GM18508 (cell line): ENCODE data around the gene CRHR1.

ENCODE experiments used
- ATAC-seq: cut with Tn5 transposase; IDR thresholded peaks from one replicate; pipeline ENCODE4 v1.9.1; 2021; ENCODE audit warnings: moderate number of reproducible peaks; ENCODE audit not compliant: insufficient read depth, unreplicated experiment

The CRHR1 gene

DNA sequence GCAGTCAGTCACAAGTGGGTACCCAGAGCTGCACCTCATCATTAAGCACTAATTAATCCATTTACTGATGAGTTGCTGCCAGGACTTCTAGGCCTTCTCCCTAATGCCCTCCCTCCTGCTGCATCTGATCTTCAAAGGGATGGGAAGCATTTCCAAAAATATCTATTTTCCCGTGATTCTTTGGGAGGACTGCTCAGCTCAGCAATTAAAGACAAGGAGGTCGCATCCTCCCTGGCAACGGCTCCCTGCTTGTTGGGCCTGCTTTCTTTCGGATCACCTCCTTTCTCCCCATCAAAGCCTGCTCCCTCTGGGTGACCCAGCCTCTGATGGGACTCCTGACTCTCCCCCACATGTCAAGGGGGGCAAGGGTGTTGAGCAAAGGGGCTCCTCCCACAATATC lies 34.6 kb downstream of the CRHR1 start:
- no peak for ATAC-seq

DNA sequence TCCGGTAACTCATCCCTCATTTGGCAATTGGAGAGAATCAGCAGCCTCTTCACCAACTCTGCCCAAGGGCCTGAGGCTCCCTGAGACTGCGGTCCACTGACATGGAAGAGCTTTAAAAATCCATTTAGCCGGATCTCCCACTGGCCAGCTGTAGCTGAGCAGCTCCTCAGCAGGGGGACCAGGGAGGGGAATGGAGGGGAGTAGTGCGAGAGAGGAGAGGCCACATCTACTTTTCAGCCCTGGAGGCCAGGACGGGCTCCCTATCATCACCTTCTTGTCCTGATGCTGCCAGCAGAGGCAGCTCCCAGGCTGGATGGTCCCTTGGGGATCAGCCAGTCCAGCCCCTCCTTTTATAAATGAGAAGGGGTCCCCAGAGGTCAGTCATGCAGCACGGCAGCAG lies 35.5 kb downstream of the CRHR1 start:
- no peak for ATAC-seq

DNA sequence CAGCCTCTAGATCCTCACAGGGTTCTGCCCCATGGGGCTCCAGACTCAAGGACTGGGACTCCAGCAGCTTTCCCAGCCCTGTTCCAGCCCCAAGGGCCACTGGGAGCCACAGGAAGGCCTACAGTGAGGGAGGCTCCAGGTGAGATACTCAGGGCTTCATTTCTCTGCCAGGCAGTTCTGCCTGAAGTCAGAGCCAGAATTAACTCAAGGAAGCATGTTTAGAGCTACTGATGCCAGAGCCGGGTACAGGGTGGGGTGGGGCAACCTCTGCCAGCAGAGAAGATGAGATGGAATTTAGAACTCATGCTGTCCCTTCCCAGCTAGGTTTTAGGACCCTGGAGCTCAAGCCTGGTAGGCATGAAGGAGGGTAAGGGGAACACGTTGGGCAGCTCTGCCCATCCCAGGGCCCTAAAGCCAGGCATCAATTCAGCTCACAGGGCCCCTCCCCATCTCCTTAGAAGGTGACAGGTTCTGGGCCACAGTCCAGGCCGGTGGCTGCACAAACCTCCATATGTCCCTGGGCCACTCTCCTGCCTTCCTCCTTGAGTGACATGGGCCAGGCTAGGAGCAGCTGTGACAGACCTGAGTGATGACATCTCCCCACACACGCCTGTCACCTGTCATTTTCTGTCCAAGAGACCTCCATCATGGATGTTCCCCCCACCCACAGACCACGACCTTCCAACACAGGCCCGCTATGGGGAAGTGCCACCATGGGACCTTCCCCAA lies 36.1 kb downstream of the CRHR1 start:
- no peak for ATAC-seq

DNA sequence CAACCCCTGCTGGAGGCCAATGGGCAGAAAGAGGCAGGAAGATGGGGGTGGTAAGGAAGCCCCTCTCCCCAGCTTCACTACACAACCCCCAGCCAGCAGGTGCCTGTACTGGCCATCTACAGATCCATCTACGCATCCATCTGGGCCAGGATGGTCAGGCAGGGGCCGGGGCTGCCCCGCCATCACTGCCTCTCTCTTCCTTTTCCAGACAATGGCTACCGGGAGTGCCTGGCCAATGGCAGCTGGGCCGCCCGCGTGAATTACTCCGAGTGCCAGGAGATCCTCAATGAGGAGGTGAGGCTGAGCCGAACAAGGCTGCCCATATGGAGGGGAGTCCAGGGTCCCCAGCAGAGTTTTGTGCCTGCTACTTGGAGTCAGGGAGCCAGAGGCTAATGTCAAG lies 37.0 kb downstream of the CRHR1 start:
- ATAC-seq = no peak

DNA sequence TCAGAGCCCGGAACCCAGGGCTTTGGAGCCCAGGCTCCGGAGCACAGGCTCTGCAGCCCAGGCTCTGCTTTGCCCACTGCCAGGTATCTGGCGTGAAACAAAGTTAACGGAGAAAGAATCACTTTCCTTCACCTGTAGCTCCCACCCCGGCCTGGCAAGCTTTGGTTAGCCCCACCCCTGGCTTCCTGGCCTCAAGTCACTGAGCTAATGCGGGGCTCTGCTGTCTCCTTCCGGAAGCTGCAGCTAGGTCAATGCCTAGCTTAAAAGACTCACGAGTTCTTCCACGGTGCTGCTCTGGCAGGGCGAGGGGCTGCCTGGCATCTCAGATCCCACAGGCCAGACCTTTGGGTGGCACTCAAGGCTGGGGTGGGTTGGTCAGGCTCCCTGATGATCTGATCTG lies 39.5 kb downstream of the CRHR1 start:
- no peak for ATAC-seq

DNA sequence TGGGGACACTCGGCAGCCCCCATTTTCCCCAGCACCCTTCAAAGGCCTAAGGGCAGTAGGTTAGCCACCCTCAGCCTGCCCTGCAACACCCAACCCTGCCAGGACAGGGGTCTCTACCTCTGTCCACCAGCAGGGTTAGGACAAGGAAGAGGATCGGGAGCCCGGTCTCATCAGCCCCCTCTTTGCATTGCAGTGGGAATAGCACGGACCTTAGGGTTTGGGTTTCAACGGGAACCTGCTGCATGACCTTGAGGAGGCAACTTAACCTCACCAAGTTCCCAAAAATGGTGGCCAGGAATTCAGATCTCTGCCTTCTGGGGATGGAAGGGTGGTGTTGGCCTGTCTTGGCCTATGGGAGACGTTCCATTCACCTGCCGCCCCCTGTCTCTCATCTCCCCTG lies 40.4 kb downstream of the CRHR1 start:
- no peak for ATAC-seq

DNA sequence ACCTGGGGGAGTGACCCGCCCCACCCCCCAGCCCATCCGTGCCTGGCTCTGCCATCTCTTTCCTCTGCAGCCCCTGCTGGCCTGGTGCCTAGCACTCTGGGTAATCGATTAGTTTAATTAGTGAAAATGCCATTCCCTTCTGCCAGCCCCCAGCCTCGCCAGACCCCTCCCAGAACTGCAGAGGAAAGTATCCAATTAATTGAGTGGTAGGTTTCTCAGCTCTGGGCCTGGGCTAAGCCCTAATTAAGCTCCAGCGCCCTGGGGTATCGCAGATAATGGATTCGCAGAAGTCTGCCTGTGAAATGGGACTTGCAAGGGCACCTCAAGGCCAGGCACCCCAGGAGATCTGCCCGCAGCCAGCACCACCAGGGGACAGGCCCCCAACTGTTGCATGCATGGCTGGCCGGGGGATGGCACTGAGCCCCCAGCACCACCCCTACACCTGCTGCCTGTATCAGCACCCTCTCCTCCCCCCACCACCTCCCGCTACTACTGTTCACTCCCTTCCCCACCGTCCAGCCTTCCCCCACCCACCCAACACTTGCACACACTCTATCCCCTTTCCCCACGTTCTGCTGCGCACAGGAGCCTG lies 40.9 kb downstream of the CRHR1 start:
- no peak for ATAC-seq

DNA sequence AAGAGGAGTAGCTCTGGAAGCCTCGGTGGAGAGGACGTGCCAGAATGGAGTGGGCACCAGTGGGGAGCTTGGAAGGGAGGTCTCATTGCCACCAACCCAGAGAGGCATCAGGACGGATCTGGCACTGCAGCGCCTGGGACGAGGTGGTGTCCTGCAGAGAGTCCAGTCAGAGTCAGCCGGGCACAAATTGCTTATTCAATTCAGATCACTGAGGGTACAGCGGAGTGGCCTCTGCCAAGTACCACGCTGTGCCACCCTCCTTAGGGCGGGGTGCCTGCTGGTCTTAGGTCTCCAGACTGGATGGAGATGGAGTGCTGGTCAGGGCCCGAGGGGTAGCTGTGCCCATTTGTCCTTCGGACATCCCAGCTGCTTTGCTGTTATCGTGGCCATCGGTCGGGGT lies 41.7 kb downstream of the CRHR1 start:
- no peak for ATAC-seq

DNA sequence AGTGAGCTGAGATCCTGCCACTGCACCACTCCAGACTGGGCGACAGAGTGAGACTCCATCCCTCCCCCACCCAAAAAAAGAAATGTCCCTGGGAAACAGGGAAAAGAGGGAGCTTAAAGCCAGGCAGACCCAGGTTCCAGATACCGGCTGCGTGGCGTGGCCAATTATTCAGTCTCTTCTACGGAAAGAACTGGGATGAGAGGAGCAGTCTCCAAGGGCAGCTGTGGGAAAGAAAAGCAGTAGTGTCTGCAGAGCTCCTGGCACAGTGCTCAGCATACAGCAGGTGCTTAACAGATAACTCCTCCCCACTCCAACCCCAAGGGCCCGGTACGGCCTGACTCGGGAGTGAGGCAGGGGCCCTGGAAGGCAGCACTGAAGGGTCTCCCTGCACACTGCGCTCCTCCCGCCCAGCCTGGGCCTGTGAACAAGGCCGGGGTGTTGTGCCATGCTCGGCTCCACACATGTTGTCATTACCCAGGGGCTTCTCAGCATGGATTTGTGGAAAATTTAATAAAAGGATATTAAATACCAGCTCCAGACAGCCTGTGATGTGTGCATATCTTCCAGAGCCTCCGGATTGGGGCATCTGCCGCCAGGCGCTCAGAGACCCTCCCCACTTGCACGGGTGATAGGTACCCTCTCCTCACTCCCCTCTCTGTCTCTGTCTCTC lies 42.9 kb downstream of the CRHR1 start:
- no peak for ATAC-seq

DNA sequence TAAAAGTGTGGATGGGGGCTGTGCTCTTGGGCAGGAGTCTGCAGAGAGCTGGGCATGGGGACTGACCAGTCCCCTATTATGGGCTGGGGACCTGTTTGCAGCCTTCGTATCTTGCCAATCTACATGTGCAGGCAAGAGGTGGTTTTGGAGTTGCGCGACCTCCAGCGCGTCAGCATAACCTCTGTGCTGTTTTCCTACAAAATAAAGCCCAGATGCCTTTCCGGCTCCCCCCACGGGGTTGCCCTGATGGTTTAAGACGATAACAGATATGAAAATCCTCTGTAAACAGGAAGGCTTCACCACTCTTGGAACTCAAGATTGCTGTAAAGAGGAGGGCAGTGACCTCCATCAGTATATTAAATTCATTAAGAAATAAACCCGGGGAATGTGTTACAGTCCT lies 44.1 kb downstream of the CRHR1 start:
- ATAC-seq = no peak

DNA sequence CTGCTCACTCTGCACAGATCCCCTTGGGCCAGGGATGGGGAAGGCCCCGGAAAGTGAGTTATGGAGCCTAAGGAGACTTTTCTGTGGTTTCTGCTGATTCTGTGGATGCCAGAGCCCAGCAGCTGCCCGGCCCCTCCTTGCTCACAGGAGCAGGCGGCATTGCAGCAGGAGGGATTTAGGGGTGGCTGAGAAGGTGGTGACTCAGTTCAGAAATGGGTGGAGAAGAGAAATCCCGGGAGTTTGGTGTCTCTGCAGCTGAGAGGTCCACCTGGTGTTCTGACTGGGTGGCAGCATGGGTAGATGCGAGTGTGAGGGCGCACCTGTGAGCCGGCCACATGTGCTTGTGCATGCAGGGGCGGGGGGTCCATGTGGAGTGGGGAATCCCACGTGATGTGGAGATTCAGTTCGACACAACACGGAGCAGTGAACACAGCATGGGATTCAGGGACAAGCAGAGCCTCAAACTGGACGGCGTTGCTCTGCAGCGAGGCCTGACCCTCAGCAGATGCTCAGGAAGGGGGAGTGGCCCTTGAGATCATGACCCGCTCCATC lies 44.5 kb downstream of the CRHR1 start:
- ATAC-seq = no peak

DNA sequence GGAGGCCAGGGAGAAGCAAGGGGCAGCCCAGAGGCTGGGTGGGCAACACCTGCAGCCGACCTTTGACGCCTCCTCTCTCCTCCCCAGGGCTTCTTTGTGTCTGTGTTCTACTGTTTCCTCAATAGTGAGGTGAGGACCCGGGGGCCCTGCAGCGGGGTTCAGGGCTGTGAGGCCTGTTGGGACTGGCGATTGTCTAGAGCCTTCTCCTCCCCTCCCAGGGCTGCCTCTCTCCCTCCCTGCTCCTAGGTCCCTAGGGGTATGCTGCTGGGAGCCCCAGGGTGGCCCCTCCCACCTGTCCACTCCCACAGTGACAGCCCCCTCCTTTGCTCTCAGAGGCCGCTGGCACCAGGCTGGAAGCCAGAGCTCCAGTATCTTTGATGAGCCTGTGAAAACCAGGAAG lies 49.8 kb downstream of the CRHR1 start:
- no peak for ATAC-seq

DNA sequence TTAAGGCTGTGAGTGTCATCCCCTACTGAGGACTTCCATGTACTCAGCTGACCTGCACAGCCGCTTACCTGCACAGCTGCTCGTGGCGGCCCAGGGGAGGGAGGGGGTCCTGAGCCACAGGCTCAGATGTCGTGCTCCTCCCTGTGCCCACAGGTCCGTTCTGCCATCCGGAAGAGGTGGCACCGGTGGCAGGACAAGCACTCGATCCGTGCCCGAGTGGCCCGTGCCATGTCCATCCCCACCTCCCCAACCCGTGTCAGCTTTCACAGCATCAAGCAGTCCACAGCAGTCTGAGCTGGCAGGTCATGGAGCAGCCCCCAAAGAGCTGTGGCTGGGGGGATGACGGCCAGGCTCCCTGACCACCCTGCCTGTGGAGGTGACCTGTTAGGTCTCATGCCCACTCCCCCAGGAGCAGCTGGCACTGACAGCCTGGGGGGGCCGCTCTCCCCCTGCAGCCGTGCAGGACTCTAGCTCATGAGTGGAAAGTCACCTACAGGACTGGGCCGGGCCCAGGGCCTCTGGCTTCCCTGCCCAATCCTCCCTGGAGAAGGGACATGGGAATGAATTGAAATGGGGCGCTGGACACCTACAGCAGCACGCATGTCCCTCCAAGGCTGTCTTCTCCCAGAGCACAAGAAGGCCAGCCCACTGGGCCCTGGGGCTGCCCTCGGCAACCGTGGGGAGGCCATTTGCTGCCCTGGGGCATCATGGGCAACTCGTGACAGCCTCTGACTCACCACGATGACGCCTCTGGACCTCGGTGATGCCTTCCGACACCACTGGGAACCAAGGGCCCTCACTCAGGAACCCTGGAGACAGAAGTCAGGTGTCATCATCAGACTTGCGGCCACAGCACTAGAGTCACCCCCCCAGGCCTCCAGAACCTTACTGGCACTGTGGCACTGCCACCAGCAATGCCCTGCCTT lies 50.6 kb downstream of the CRHR1 start:
- ATAC-seq = no peak

DNA sequence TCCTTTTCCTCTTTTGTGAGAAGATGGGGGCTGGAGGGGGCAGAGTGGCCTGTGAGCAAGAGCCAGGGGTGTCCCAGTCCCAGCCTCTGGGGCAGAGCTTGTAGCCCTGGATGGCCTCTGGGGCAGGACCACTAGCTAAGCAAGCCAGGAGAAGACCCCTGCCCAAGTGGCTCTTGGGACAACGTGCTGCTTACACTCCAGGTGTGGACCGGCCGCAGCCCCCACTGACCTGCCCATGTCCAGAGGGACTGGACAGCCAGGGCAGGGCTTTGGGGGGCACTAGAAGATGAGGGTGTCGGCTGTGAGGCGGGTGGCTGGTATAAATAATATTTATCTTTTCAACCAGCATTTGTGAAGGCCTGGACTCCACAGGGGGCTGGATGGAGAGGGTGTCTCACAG lies 51.4 kb downstream of the CRHR1 start:
- no peak for ATAC-seq

DNA sequence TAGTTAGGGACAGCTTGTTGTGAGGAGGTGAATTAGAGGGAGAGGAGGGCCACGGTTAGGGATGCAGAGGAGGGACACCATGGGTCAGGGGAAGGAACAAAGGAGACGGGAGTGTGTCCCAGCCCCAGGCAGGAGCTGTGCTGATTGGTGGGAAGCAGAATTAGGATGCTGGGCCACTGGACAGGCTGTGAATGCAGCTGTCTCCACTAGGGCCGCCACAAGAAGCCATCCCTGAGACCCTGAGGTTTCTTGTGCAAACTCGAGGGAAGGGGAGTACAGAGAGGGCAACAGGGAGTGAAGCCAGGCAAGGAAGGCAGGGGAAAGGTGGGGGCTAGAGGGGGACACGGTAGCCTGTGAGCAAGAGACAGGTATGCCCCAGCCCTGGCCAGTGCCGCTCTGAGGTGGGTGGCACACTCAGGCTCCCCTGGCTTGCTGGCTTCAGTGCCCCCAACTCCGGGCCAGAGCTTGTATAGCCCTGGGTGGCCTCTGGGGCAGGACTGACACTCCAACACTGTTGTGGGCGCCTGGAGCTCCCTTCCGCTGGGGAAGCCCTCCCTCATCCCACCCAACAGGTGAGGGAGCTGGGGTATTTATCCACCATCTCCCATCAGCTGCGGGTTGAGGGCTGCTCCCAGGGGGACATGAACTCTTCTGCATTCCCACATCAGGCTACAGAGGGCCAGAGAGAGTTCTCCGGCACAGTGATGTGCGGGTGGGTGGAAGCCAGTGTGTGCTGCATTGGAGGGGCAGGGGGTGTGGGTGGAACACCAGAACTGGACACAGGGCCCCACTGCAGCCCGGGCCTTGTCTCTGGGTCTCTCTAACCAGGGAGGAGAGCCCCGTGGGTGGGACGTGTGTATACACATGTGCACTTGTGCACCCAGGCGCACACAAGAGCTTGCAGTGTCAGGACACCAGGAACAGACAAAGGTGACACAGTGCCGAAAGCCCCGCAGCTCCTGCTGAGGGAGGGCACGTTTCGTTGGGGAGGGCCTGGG lies 52.2 kb downstream of the CRHR1 start:
- no peak for ATAC-seq

DNA sequence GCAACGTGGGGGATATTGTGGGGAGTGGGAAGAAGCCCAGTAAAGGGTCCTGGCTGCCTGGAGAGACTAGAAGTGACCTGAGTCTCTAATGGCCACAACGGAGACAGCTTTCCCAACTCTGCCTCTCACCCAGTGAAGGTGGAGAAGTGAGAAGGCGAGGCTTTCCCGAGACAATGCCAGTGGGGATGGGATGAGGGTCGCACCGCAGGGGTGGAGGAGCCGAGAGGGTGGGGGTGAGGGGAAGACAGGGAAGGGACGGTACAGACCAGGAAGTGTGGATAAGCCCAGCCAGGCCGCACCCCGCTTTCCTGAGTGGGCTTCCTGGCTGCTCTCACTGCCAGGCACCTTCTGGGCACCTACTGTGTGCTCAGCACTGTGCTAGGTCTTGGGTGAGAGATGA lies 53.1 kb downstream of the CRHR1 start:
- no peak for ATAC-seq

DNA sequence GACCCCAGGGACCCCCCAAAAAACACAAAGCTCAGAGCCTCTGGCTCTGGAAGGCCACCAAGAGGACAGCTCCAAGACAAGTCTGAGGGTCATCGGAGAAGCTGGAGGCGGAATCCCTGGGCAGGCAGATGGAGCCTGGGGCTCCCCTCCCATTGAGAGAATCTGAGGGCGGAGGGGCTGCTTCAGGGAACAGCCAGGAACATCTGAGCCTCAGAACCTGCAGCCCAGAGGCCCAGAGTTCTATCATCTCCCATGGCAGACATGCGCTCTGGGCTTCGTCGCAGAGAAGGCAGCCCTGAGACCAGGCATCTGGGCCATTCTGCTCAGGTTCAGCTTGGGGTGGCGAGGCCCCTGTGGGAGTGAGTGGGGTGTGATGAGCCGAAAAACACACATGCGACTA lies 53.5 kb downstream of the CRHR1 start:
- ATAC-seq = no peak

DNA sequence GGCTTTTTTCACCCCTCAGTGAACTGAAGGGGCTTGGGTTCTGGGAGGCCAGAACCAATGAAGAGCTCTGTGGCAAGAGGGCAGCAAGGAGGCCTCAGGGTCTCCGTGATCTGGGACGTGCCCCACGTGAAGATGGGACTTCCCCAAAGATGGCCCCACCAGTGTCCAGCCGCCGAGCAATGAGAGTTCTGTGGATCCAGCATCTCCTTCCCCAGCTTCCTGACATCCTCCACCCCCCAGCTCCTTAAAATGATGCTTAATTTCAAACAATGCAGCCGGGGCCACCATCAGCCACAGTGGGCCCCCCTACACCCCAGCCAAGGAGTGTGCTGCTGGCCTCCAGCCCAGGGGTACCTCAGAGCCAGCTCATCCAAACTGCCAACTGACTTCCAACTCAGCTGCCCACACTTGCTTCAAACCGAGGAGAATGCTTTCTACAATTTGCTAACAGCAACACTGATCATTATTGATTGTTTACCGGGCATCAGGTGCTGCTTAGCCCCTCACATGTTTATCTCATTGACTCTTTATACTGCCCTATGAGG lies 54.7 kb downstream of the CRHR1 start:
- no peak for ATAC-seq

DNA sequence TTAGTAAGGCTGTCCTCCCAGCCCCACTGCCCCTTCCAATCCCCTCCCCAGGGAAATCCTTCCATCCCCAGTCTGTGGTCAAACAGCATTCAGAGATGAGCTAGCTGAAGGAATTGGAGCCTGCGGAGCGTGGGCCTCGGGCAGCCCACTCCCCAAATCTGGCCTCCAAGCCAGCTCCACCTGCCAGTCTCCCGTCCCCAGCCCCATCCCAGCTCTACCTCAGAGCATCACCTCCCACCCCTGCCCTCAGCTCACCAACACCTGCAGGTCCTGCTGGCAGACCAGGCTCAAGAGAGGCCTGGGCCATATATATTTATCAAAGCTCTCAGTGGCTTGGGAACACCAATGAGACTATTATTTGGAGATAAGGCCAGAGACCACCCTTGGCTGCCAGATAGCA lies 55.3 kb downstream of the CRHR1 start:
- ATAC-seq = no peak
